Lower leg skin (tissue), 3 donors: ENCODE results near the gene IL7R.

Experiments used
- POLR2A ChIP-seq, 2 donors: fragments of 450-650 bp; IDR thresholded peaks; one replicate each; pipeline ENCODE4 v1.6.1; 2016 to 2017; ENCODE audit warnings: antibody characterized with exemption in 2 of 2, mild to moderate bottlenecking in 1 of 2, moderate library complexity in 1 of 2
- TF ChIP-seq, protein P1 (sequence below), 3 donors: fragments of 450-650 bp; IDR thresholded peaks; one replicate each; pipeline ENCODE4 v1.5.1; 2016; ENCODE audit warnings: antibody characterized with exemption in 3 of 3, mild to moderate bottlenecking in 3 of 3, moderate library complexity in 2 of 3

DNA sequence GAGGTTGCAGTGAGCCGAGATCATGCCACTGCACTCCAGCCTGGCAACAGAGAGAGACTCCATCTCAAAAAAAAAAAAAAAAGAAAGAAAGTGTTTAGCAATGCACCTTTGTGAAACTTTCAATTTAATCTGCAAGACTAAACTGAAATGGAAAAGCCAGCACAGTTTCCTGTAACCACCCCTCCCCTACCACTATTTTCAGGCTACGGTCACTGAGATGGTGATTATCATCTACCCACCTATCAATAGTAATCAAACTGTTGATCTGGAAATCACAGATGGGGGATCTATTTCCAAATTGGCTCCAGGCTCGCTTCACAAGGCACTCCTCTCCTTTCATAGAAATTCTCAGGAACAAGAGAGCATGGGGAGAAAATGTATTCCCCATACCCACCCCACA, 30.6 kb upstream of the IL7R start:
- TF ChIP-seq, protein P1, sequence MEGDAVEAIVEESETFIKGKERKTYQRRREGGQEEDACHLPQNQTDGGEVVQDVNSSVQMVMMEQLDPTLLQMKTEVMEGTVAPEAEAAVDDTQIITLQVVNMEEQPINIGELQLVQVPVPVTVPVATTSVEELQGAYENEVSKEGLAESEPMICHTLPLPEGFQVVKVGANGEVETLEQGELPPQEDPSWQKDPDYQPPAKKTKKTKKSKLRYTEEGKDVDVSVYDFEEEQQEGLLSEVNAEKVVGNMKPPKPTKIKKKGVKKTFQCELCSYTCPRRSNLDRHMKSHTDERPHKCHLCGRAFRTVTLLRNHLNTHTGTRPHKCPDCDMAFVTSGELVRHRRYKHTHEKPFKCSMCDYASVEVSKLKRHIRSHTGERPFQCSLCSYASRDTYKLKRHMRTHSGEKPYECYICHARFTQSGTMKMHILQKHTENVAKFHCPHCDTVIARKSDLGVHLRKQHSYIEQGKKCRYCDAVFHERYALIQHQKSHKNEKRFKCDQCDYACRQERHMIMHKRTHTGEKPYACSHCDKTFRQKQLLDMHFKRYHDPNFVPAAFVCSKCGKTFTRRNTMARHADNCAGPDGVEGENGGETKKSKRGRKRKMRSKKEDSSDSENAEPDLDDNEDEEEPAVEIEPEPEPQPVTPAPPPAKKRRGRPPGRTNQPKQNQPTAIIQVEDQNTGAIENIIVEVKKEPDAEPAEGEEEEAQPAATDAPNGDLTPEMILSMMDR (IDR thresholded peaks at IDR 0.05) = no peak
- no peak for TF ChIP-seq POLR2A (IDR thresholded peaks at IDR 0.05)
